Muscle of back (tissue), 11 donors: ENCODE data around the gene EMC10. TPM values are rescaled to one million over a fixed set of nuclear protein-coding genes. Genes with fewer than 3 reads are reported as not detected.
"Not testable (repeated sequence)": the region's sequence is repeated elsewhere in the genome, so short reads cannot be mapped to it uniquely, and the experiment has no call there.

Source experiments
- DNase-seq, 3 donors: peaks; one replicate each; pipeline versions ENCODE4 v3.0.0 to v3.0.0-alpha.2; 2013
- polyA plus RNA-seq, 10 donors: library from polyadenylated mRNA; unstranded; fragments of 120-200 nt; gene quantifications; one replicate each; pipeline ENCODE4 v1.2.1, GENCODE V29; 2013; ENCODE audit not compliant: insufficient read length in 10 of 10

Gene EMC10
- polyA plus RNA-seq, 10 donors: 64.7 to 133 (median 91.9) TPM

GRCh38 chr19:50512999-50513745 lies 36.9 kb downstream of the EMC10 start:
- no peak for DNase-seq

- DNase-seq: no peak
Measured at GRCh38 chr19:50513746-50514345, 37.5 kb downstream of the EMC10 start, which contains the start of gene ASPDH. TSS of gene ASPDH (minus strand) at chr19:50513913. CDS start at chr19:50513823, 90 bp downstream.

GRCh38 chr19:50514346-50515167 lies 38.2 kb downstream of the EMC10 start:
- DNase-seq: no peak

- DNase-seq: no peak
Measured at GRCh38 chr19:50515168-50515561, 38.9 kb downstream of the EMC10 start.

- DNase-seq: no peak
Measured at GRCh38 chr19:50516456-50516855, 40.1 kb downstream of the EMC10 start.

GRCh38 chr19:50516964-50517703 lies 40.8 kb downstream of the EMC10 start:
- DNase-seq: no peak

- no peak for DNase-seq
Measured at GRCh38 chr19:50517704-50518075, 41.4 kb downstream of the EMC10 start.

GRCh38 chr19:50518091-50519005 lies 42.0 kb downstream of the EMC10 start:
- no peak for DNase-seq

GRCh38 chr19:50519006-50519575 lies 42.8 kb downstream of the EMC10 start:
- no peak for DNase-seq

GRCh38 chr19:50520822-50521465 lies 44.6 kb downstream of the EMC10 start:
- DNase-seq: no peak

- DNase-seq: no peak
Measured at GRCh38 chr19:50522881-50523280, 46.6 kb downstream of the EMC10 start.

GRCh38 chr19:50528052-50528451 lies 51.7 kb downstream of the EMC10 start:
- not testable (repeated sequence) for DNase-seq

GRCh38 chr19:50531171-50531612 lies 54.9 kb downstream of the EMC10 start:
- DNase-seq: no peak

- DNase-seq: no peak
Measured at GRCh38 chr19:50532952-50533351, 56.6 kb downstream of the EMC10 start.

- DNase-seq: no peak
Measured at GRCh38 chr19:50534478-50534877, 58.2 kb downstream of the EMC10 start.

- DNase-seq: no peak
Measured at GRCh38 chr19:50535672-50536187, 59.4 kb downstream of the EMC10 start.

GRCh38 chr19:50536662-50537305 lies 60.5 kb downstream of the EMC10 start:
- DNase-seq: no peak

- DNase-seq: no peak
Measured at GRCh38 chr19:50537306-50537685, 61.0 kb downstream of the EMC10 start.

- peak; percentile 52 to 82 (median 75) for DNase-seq
Measured at GRCh38 chr19:50537769-50538230, 61.5 kb downstream of the EMC10 start.
